H1 (cell line): ENCODE measurements around the gene NLRC5. TPM values are rescaled to one million over a fixed set of nuclear protein-coding genes. Genes with fewer than 3 reads are reported as not detected.

Experiments used
- GTF2F1 ChIP-seq: IDR thresholded peaks from 2 replicates; pipeline ENCODE4 v1.6.1; 2012; ENCODE audit warnings: low read depth, low read length, improper control_type of control experiment, borderline replicate concordance
- JUN ChIP-seq: IDR thresholded peaks from 2 replicates; pipeline ENCODE4 v1.6.1; 2011; ENCODE audit warnings: low read depth, mild to moderate bottlenecking, improper control_type of control experiment, low read length
- SIN3A ChIP-seq, 2 experiments: IDR thresholded peaks in 1 of 2; conservative IDR thresholded peaks in 1 of 2; 2 replicates each; pipeline ENCODE4 v1.6.1; 2011 to 2012; ENCODE audit warnings: low read length in 2 of 2, improper control_type of control experiment in 1 of 2, low read depth in 1 of 2, mild to moderate bottlenecking in 1 of 2
- SP4 ChIP-seq: IDR thresholded peaks from 2 replicates; pipeline ENCODE4 v1.6.1; 2012; ENCODE audit warnings: low read length, inconsistent platforms
- polyA plus RNA-seq, 7 experiments: library from polyadenylated mRNA; depleted of rRNA in 3 of 7; stranded (reverse) in 5 of 7; unstranded in 2 of 7; fragments of >200 nt in 5 of 7; fragments of 200-250 nt in 2 of 7; gene quantifications; 1 replicate in 5 of 7; 2 replicates in 1 of 7; 4 replicates in 1 of 7; pipeline versions ENCODE4 v1.2.1 to v1.2.3, GENCODE V29; 2011 to 2013; ENCODE audit warnings: missing spikeins in 2 of 7, mixed read lengths in 2 of 7
- total RNA-seq: library from RNA; stranded (reverse); fragmentation: NEBNext Ultra II Directional; extraction: Animal tissue kit (Norgen Biotek cat#: 25700); gene quantifications from 2 replicates; pipeline ENCODE4 v1.2.1, GENCODE V29; 2021
- TF ChIP-seq, protein P1 (sequence below): IDR thresholded peaks from 2 replicates; pipeline ENCODE4 v1.6.1; 2012; ENCODE audit warnings: low read length, inconsistent platforms

NLRC5 gene
- total and polyA plus RNA-seq, 2 of the 8 experiments (the other 6 are each of a cell fraction or from before 2014, with no cell fraction given), result 2.2 to 3.2 TPM

DNA sequence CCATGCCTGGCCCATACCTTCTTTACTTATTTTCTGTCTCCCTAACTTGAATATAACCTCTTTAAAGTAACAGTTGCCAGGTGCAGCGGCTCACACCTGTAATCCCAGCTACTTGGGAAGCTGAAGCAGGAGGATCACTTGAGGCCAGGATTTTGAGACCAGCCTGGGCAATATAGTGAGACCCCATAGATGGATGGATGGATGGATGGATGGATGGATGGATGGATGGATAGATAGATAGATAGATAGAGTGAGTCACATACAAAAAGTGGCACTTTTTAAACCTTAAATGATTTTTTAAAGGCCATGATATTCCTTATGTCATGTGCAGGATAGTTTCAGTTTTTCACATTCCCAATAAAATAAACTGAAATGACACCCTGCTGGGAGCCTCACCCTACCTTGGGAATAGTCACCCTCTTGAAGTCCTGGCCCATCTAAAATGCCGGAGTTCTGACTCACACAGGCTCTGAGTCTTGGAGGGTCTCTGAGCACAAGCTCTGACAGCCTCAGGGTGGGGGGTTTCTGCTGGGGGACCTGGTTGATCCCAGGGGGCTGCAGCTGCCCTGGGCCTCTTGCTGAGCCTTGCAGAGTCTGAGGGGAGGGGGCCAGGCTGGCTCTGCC lies 129.2 kb downstream of the NLRC5 start (continued):
- TF ChIP-seq, protein P1, sequence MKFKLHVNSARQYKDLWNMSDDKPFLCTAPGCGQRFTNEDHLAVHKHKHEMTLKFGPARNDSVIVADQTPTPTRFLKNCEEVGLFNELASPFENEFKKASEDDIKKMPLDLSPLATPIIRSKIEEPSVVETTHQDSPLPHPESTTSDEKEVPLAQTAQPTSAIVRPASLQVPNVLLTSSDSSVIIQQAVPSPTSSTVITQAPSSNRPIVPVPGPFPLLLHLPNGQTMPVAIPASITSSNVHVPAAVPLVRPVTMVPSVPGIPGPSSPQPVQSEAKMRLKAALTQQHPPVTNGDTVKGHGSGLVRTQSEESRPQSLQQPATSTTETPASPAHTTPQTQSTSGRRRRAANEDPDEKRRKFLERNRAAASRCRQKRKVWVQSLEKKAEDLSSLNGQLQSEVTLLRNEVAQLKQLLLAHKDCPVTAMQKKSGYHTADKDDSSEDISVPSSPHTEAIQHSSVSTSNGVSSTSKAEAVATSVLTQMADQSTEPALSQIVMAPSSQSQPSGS, result no peak
- no peak for TF ChIP-seq JUN
- no peak for TF ChIP-seq SP4
- no peak for TF ChIP-seq GTF2F1
- TF ChIP-seq SIN3A (conservative IDR thresholded peaks at IDR 0.05 in 1 of 2, IDR thresholded peaks at IDR 0.05 in 1 of 2; ENCODE audit: low read depth in 1 of 2, low read length in 2 of 2), result no peak
